Measurements from ENCODE around the gene VTI1A.

DNA sequence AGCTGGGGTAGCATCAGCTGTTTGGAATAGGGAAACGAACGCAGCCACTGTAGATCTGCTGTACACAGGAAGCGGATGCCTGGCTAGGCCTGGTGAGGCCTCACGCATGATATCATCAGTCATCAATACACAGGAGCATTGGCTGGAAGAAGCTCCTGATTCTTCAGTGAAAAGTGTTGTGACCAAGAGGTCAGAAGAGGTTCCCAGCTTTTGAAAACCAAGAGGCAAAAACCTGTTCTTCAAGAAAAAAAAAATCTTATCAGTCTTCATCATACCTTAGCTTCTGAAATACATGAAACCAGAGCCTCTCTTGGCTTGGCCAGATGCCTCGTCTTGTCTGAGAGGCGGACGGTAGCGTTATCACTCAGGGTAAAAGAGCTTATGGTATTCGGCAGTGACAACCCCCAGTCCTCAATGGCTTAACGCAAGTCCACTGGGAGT, 363.7 kb downstream of the VTI1A start:
- TF ChIP-seq POLR2A (IDR thresholded peaks at IDR 0.05; ENCODE audit: low read length) (no peak), GATA1 (IDR thresholded peaks at IDR 0.05; ENCODE audit: low read depth, low read length) (no peak)

Data from erythroblast (primary cell).